B cell (primary cell): ENCODE measurements around the gene HMGB4. TPM values are rescaled to one million over a fixed set of nuclear protein-coding genes. Genes with fewer than 3 reads are reported as not detected.

Experiments
- ATAC-seq: fragments of 200-7000 bp; cut with Tn5 transposase; one replicate; pipeline ENCODE4 v1.10.0; 2021; ENCODE audit warnings: low read depth, mild to moderate bottlenecking, moderate number of reproducible peaks, moderate library complexity
- CTCF ChIA-PET: fragments of 350-600 bp; sonication (Branson Sonifier 250); formaldehyde crosslinking; loops from one replicate; lab custom pipeline; 2021; ENCODE audit warnings: antibody characterized with exemption, inconsistent platforms; lab: Charles Lee
- POLR2A ChIA-PET: fragments of 350-600 bp; sonication (Branson Sonifier 250); formaldehyde crosslinking; loops from one replicate; lab custom pipeline; 2021; ENCODE audit warnings: antibody characterized with exemption; lab: Charles Lee
- DNase-seq: peaks from one replicate; pipeline ENCODE4 v3.0.0; 2013
- H2AFZ ChIP-seq: 2 replicates; pipeline ENCODE4 v1.6.1; 2012; ENCODE audit warnings: mild to moderate bottlenecking, low read depth, low read length; ENCODE audit not compliant: insufficient read depth, poor library complexity, severe bottlenecking
- H3K27ac ChIP-seq, 2 donors: 1 replicate in 1 of 2; 2 replicates in 1 of 2; pipeline ENCODE4 v1.5.1; 2012 to 2013; ENCODE audit warnings: low read length in 2 of 2, mild to moderate bottlenecking in 2 of 2, moderate library complexity in 1 of 2
- H3K27me3 ChIP-seq, 4 experiments: fragments of 200-600 bp in 1 of 4; sonication (generic) in 1 of 4; replicated peaks in 1 of 4; 1 replicate in 2 of 4; 2 replicates in 2 of 4; pipeline versions ENCODE4 v1.6.1 to v1.7.0; 2013 to 2016; ENCODE audit warnings: low read length in 3 of 4, mild to moderate bottlenecking in 2 of 4, mixed read lengths in 1 of 4, moderate library complexity in 1 of 4; ENCODE audit not compliant: insufficient read depth in 4 of 4, control insufficient read depth in 3 of 4; ENCODE audit errors: control extremely low read depth in 1 of 4
- H3K36me3 ChIP-seq, 2 experiments: replicated peaks in 1 of 2; 1 replicate in 1 of 2; 2 replicates in 1 of 2; pipeline versions ENCODE4 v1.6.1 to v1.7.1; 2013; ENCODE audit warnings: low read length in 1 of 2; ENCODE audit not compliant: insufficient read depth in 2 of 2, control insufficient read depth in 1 of 2; ENCODE audit errors: control extremely low read depth in 1 of 2, extremely low read depth in 1 of 2
- H3K4me1 ChIP-seq, 2 donors: fragments of 200-600 bp in 1 of 2; sonication (generic) in 1 of 2; 1 replicate in 1 of 2; 2 replicates in 1 of 2; pipeline versions ENCODE4 v1.5.1 to v1.6.1; 2013 to 2017; ENCODE audit warnings: low read length in 2 of 2; ENCODE audit not compliant: control insufficient read depth in 2 of 2, insufficient read depth in 2 of 2
- H3K4me2 ChIP-seq: replicated peaks from 2 replicates; pipeline ENCODE3; 2012; ENCODE audit warnings: mild to moderate bottlenecking, low read depth, low read length; ENCODE audit not compliant: poor library complexity, severe bottlenecking
- H3K4me3 ChIP-seq, 5 experiments: fragments of 200-600 bp in 1 of 5; sonication (generic) in 1 of 5; 1 replicate in 3 of 5; 2 replicates in 2 of 5; pipeline versions ENCODE4 v1.5.1 to v1.7.0; 2011 to 2016; ENCODE audit warnings: low read length in 4 of 5, mild to moderate bottlenecking in 4 of 5, low read depth in 2 of 5, control low read depth in 1 of 5, moderate library complexity in 1 of 5; ENCODE audit not compliant: insufficient read depth in 1 of 5; ENCODE audit errors: control extremely low read depth in 1 of 5, extremely low read depth in 1 of 5
- H3K79me2 ChIP-seq: fragments of 200-600 bp; sonication (generic); one replicate; pipeline ENCODE4 v1.6.0; 2016; ENCODE audit warnings: low read length; ENCODE audit not compliant: control insufficient read depth, insufficient read depth
- H3K9ac ChIP-seq: fragments of 200-600 bp; sonication (generic); 2 replicates; pipeline ENCODE4 v1.6.1; 2017; ENCODE audit warnings: mild to moderate bottlenecking, low read length, moderate library complexity
- H3K9me3 ChIP-seq, 3 donors: one replicate each; pipeline versions ENCODE4 v1.6.1 to v1.7.1; 2013; ENCODE audit warnings: low read length in 2 of 3; ENCODE audit not compliant: control insufficient read depth in 2 of 3, insufficient read depth in 1 of 3; ENCODE audit errors: control extremely low read depth in 1 of 3
- H4K20me1 ChIP-seq: 2 replicates; pipeline ENCODE4 v1.6.0; 2012; ENCODE audit warnings: mild to moderate bottlenecking, low read length; ENCODE audit not compliant: insufficient read depth, control insufficient read depth, poor library complexity, severe bottlenecking
- H3K27ac Mint-ChIP-seq: one replicate; pipeline ENCODE4 v1.8.0; 2021; ENCODE audit warnings: mixed read lengths
- H3K27me3 Mint-ChIP-seq: one replicate; pipeline ENCODE4 v1.8.0; 2021; ENCODE audit warnings: mixed read lengths
- H3K4me1 Mint-ChIP-seq: one replicate; pipeline ENCODE4 v1.8.0; 2021; ENCODE audit warnings: mixed read lengths
- H3K4me3 Mint-ChIP-seq: one replicate; pipeline ENCODE4 v1.8.0; 2021; ENCODE audit warnings: mixed read lengths
- H3K9me3 Mint-ChIP-seq: one replicate; pipeline ENCODE4 v1.8.0; 2022; ENCODE audit warnings: mixed read lengths; ENCODE audit not compliant: insufficient read depth
- EZH2 ChIP-seq: IDR thresholded peaks from 2 replicates; pipeline ENCODE4 v1.6.1; 2012; ENCODE audit warnings: borderline replicate concordance, low read depth, mild to moderate bottlenecking, moderate library complexity, low read length; ENCODE audit not compliant: insufficient read depth, poor library complexity, severe bottlenecking
- WGBS: methylation state at CpG from one replicate; pipeline ENCODE4 v1.1.5; 2013; ENCODE audit warnings: missing lambda C conversion rate; ENCODE audit not compliant: insufficient coverage; 5-methylcytosine and 5-hydroxymethylcytosine counted together
- intact Hi-C: fragments of 100-400 bp; cut with micrococcal nuclease; formaldehyde crosslinking; loops from one replicate; pipeline ENCODE4 v1.10.0; 2022
- polyA plus RNA-seq: library from polyadenylated mRNA; depleted of rRNA; stranded (reverse); fragments of >200 nt; gene quantifications from 2 replicates; pipeline ENCODE4 v1.2.3, GENCODE V29; 2012
- total RNA-seq, 2 donors: library from RNA; stranded (reverse); fragments of 120-200 nt in 1 of 2; gene quantifications; 1 replicate in 1 of 2; 2 replicates in 1 of 2; pipeline versions ENCODE4 v1.2.3 to v1.2.4, GENCODE V29; 2013 to 2022
- TF ChIP-seq, protein P1 (sequence below): fragments of 200-600 bp; IDR thresholded peaks from one replicate; pipeline ENCODE4 v1.8.0; 2022; ENCODE audit warnings: antibody characterized with exemption, mild to moderate bottlenecking

The HMGB4 gene
- total and polyA plus RNA-seq, 2 donors (not counting 1 experiment from before 2014, with no cell fraction given), result not detected

DNA sequence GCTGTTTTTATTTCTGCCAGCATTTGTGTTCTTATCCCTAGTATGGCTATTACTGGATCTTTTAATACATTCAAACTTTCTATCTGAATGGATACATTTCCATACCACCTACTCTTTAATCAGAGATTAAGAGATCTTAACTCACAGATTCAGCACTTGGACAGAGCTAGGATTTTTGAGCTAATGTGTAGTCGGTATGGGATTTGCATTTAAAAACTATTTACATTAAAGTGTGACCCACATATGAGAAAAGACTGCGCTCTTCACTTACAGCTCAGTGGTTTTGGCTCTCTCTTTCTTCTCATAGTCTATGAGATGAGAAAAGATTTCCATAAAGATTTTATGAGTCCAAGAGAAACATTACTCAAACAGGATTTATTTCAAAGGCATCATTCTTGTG is 16.4 kb downstream of the HMGB4 start:
- Histone ChIP-seq H3K36me3 (no peaks in the 10 kb centered on the region), H3K79me2 (no peaks in the 10 kb centered on the region), H3K27ac (no peak overlapping the region), H3K4me2 (no peak overlapping the region), H3K4me3 (no peak overlapping the region), H2AFZ (no peak overlapping the region), H3K9ac (no peak overlapping the region), H4K20me1 (no peaks in the 10 kb centered on the region), H3K9me3 (no peaks in the 10 kb centered on the region), H3K4me1 (no peaks in the 10 kb centered on the region), H3K27me3 (no peaks in the 10 kb centered on the region)
- Mint-ChIP-seq H3K4me3 (no peak overlapping the region), H3K9me3 (no peaks in the 10 kb centered on the region), H3K4me1 (no peaks in the 10 kb centered on the region), H3K27ac (no peak overlapping the region), H3K27me3 (peaks cover 22% of the 10 kb centered on the region)
- DNase-seq (no peak), ATAC-seq (no peak)
- POLR2A ChIA-PET, result no interaction called here
- no peak for TF ChIP-seq EZH2
- TF ChIP-seq, protein P1, sequence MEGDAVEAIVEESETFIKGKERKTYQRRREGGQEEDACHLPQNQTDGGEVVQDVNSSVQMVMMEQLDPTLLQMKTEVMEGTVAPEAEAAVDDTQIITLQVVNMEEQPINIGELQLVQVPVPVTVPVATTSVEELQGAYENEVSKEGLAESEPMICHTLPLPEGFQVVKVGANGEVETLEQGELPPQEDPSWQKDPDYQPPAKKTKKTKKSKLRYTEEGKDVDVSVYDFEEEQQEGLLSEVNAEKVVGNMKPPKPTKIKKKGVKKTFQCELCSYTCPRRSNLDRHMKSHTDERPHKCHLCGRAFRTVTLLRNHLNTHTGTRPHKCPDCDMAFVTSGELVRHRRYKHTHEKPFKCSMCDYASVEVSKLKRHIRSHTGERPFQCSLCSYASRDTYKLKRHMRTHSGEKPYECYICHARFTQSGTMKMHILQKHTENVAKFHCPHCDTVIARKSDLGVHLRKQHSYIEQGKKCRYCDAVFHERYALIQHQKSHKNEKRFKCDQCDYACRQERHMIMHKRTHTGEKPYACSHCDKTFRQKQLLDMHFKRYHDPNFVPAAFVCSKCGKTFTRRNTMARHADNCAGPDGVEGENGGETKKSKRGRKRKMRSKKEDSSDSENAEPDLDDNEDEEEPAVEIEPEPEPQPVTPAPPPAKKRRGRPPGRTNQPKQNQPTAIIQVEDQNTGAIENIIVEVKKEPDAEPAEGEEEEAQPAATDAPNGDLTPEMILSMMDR, result no peak
- CTCF ChIA-PET, result no interaction called here
- WGBS, result no CpG with 5 or more reads among the region's 2 CpGs
- intact Hi-C loops, result no loop called here

DNA sequence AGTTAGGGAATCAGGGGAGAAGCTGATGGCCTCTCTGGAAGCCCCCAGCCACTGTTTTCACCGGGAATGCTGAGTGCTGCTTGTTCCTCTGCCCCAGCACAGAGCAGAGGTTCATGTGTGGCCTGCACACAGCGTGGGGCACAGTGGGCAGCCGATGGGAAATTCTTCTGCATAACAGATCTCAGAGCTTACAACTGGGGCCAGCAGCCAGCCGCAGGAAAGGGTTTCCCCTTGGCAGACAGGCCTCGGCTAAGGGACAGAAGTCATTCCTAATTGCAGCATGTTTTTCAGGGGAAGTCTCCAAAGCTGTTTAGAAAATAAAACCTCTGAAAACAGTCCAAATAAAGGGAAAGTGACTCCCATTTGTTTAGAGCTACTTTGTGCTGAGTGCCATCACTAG is 22.6 kb downstream of the HMGB4 start:
- Mint-ChIP-seq H3K27me3 (peaks cover 25% of the 10 kb centered on the region), H3K9me3 (no peaks in the 10 kb centered on the region), H3K4me1 (no peaks in the 10 kb centered on the region), H3K27ac (no peak overlapping the region), H3K4me3 (no peak overlapping the region)
- DNase-seq, result no peak
- no peak for ATAC-seq
- no peak overlapping the region for H3K4me3 ChIP-seq
- no peak overlapping the region for H3K4me2 ChIP-seq
- ChIA-PET CTCF (interaction anchor here (0.6 kb wide), 1 partner anchor 109 kb away, joined by 3 read pairs; no protein-coding TSS in a partner anchor), POLR2A (no interaction called here)
- no peak for TF ChIP-seq EZH2
- TF ChIP-seq, protein P1, result no peak
- H3K36me3 ChIP-seq, result no peaks in the 10 kb centered on the region
- no peak overlapping the region for H2AFZ ChIP-seq
- intact Hi-C loops, result no loop called here
- H3K4me1 ChIP-seq, result no peaks in the 10 kb centered on the region
- H3K27ac ChIP-seq, result no peak overlapping the region
- H3K27me3 ChIP-seq, result no peaks in the 10 kb centered on the region
- H3K9ac ChIP-seq, result no peak overlapping the region
- no peaks in the 10 kb centered on the region for H4K20me1 ChIP-seq
- WGBS, result 38% methylated on average over 5 of the region's 5 CpGs
- no peaks in the 10 kb centered on the region for H3K9me3 ChIP-seq
- no peaks in the 10 kb centered on the region for H3K79me2 ChIP-seq
